Ramos (cell line): Measurements from ENCODE around the gene FHIT.

ENCODE experiments used
- in situ Hi-C: fragments of 300-500 bp; cut with MboI; formaldehyde crosslinking; loops from one replicate; pipeline ENCODE4 v1.14.3; 2022; ENCODE audit warnings: low sequenced_read_pairs; ENCODE audit not compliant: unreplicated experiment

The FHIT gene

GRCh38 chr3:61177450-61177849 lies 73.8 kb downstream of the FHIT start:
- in situ Hi-C loops = no loop called here

- in situ Hi-C loops = no loop called here
Measured at GRCh38 chr3:61173676-61174075, 77.6 kb downstream of the FHIT start.

GRCh38 chr3:61172684-61173083 lies 78.6 kb downstream of the FHIT start:
- in situ Hi-C loops = no loop called here

- in situ Hi-C loops = no loop called here
Measured at GRCh38 chr3:61172203-61172602, 79.0 kb downstream of the FHIT start.

GRCh38 chr3:61169621-61170251 lies 81.5 kb downstream of the FHIT start:
- in situ Hi-C loops = no loop called here

GRCh38 chr3:61168286-61168685 lies 83.0 kb downstream of the FHIT start:
- in situ Hi-C loops = no loop called here

GRCh38 chr3:61162965-61163364 lies 88.3 kb downstream of the FHIT start:
- in situ Hi-C loops = no loop called here

- in situ Hi-C loops = no loop called here
Measured at GRCh38 chr3:61158667-61159066, 92.6 kb downstream of the FHIT start.

GRCh38 chr3:61158216-61158615 lies 93.0 kb downstream of the FHIT start:
- in situ Hi-C loops = no loop called here

- in situ Hi-C loops = no loop called here
Measured at GRCh38 chr3:61157414-61157813, 93.8 kb downstream of the FHIT start.

- in situ Hi-C loops = no loop called here
Measured at GRCh38 chr3:61155701-61156292, 95.5 kb downstream of the FHIT start.

GRCh38 chr3:61154457-61155198 lies 96.6 kb downstream of the FHIT start:
- in situ Hi-C loops = no loop called here

- in situ Hi-C loops = no loop called here
Measured at GRCh38 chr3:61152071-61152470, 99.2 kb downstream of the FHIT start.

GRCh38 chr3:61149236-61149635 lies 102.0 kb downstream of the FHIT start:
- in situ Hi-C loops = no loop called here

- in situ Hi-C loops = no loop called here
Measured at GRCh38 chr3:61146010-61146890, 105.0 kb downstream of the FHIT start.

- in situ Hi-C loops = no loop called here
Measured at GRCh38 chr3:61141697-61142096, 109.6 kb downstream of the FHIT start.

GRCh38 chr3:61141227-61141626 lies 110.0 kb downstream of the FHIT start:
- in situ Hi-C loops = no loop called here

- in situ Hi-C loops = no loop called here
Measured at GRCh38 chr3:61139686-61140085, 111.6 kb downstream of the FHIT start.

GRCh38 chr3:61138401-61138800 lies 112.9 kb downstream of the FHIT start:
- in situ Hi-C loops = no loop called here

- in situ Hi-C loops = no loop called here
Measured at GRCh38 chr3:61136191-61136590, 115.1 kb downstream of the FHIT start.

GRCh38 chr3:61134532-61134931 lies 116.7 kb downstream of the FHIT start:
- in situ Hi-C loops = no loop called here
